ENCODE results near the gene SDE2.
A peak's percentile ranks its signal among the peaks of the same experiment; 100 is the strongest.
"Not testable (repeated sequence)": the region's sequence is repeated elsewhere in the genome, so short reads cannot be mapped to it uniquely, and the experiment has no call there.

Gene SDE2

GRCh38 chr1:226004396-226004795 is 5.3 kb upstream of the SDE2 start:
- DNase-seq = no peak

- DNase-seq = no peak
These were observed 4.5 kb upstream of the SDE2 start for GRCh38 chr1:226003502-226004170.

- peak; percentile 34 for DNase-seq
These were observed 3.7 kb upstream of the SDE2 start for GRCh38 chr1:226002667-226003501.

- DNase-seq = peak; percentile 67
These were observed 3.0 kb upstream of the SDE2 start for GRCh38 chr1:226001963-226002666.

GRCh38 chr1:226001088-226001487 is 1.9 kb upstream of the SDE2 start:
- no peak for DNase-seq

GRCh38 chr1:226000493-226001081 is 1.4 kb upstream of the SDE2 start:
- peak; percentile 38 for DNase-seq

GRCh38 chr1:225999912-226000337 is 782 bp upstream of the SDE2 start:
- DNase-seq = no peak

- no peak for DNase-seq
These were observed 450 bp downstream of the SDE2 start for GRCh38 chr1:225998560-225999226.

- no peak for DNase-seq
These were observed 2.1 kb downstream of the SDE2 start for GRCh38 chr1:225996946-225997545.

GRCh38 chr1:225995919-225996864 is 3.0 kb downstream of the SDE2 start:
- no peak for DNase-seq

- peak; percentile 39 for DNase-seq
These were observed 8.3 kb downstream of the SDE2 start for GRCh38 chr1:225990705-225991464.

- DNase-seq = peak; percentile 62
These were observed 11.4 kb downstream of the SDE2 start for GRCh38 chr1:225987491-225988316.

- DNase-seq = no peak
These were observed 17.4 kb downstream of the SDE2 start for GRCh38 chr1:225981714-225982113.

GRCh38 chr1:225980005-225980836 is 18.9 kb downstream of the SDE2 start:
- DNase-seq = no peak

GRCh38 chr1:225979421-225979820 is 19.7 kb downstream of the SDE2 start:
- no peak for DNase-seq

GRCh38 chr1:225977937-225978748 is 21.0 kb downstream of the SDE2 start:
- DNase-seq = no peak

GRCh38 chr1:225975146-225975545 is 24.0 kb downstream of the SDE2 start:
- DNase-seq = not testable (repeated sequence)
